Liver (tissue), 3 donors: ENCODE data around the gene CCDC112.

Experiments
- CTCF ChIP-seq: fragments of 150-350 bp; IDR thresholded peaks from 2 replicates; pipeline ENCODE4 v1.5.1; 2017; ENCODE audit warnings: improper control_type of control experiment, low read depth, low read length; ENCODE audit not compliant: missing input control
- EGR1 ChIP-seq, 2 donors: IDR thresholded peaks; 2 replicates each; pipeline ENCODE4 v1.6.1; 2016 to 2018; ENCODE audit warnings: antibody characterized with exemption in 2 of 2, low read depth in 2 of 2
- FOXA1 ChIP-seq: IDR thresholded peaks from 2 replicates; pipeline ENCODE4 v1.6.1; 2016; ENCODE audit warnings: antibody characterized with exemption
- YY1 ChIP-seq: IDR thresholded peaks from 2 replicates; pipeline ENCODE4 v1.6.1; 2016; ENCODE audit warnings: antibody characterized with exemption, mild to moderate bottlenecking
- donor health status: healthy.
- donor health status: healthy.

GRCh38 chr5:115319007-115319406 is 22.6 kb upstream of the CCDC112 start:
- TF ChIP-seq CTCF, result no peak
- TF ChIP-seq FOXA1, result no peak
- no peak for TF ChIP-seq YY1
- no peak for TF ChIP-seq EGR1 (IDR thresholded peaks at IDR 0.05; ENCODE audit: low read depth in 2 of 2)
